ENCODE data around the gene KCTD21.

Gene KCTD21

GRCh38 chr11:78218707-78219492 lies 30.5 kb upstream of the KCTD21 start:
- peak; percentile 6 for DNase-seq (ENCODE audit: low spot score)

GRCh38 chr11:78217650-78218541 lies 29.5 kb upstream of the KCTD21 start:
- DNase-seq (ENCODE audit: low spot score): peak; percentile 5

- no peak for DNase-seq (ENCODE audit: low spot score)
Observed at GRCh38 chr11:78216571-78217287, 28.3 kb upstream of the KCTD21 start.

DNA sequence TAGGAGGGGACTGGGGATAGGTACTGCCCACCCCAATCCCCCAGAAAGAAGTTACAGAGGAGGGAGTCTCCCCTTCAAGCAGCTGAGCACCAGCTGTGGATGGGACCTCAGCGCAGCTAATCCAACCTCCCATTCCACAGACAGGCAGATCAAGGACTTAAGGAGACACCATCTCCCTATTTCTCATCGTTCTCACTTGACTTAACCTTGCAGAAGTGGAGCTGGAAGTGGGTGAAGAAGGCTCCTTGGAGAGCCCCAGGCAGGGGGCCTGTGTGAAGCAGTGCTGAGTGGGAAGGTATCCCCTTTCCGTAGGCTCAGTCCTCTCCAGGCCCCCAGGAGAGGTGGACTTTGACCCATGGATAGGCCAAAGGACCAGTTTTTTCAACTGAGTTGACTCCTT lies 27.6 kb upstream of the KCTD21 start:
- DNase-seq (ENCODE audit: low spot score): no peak

DNA sequence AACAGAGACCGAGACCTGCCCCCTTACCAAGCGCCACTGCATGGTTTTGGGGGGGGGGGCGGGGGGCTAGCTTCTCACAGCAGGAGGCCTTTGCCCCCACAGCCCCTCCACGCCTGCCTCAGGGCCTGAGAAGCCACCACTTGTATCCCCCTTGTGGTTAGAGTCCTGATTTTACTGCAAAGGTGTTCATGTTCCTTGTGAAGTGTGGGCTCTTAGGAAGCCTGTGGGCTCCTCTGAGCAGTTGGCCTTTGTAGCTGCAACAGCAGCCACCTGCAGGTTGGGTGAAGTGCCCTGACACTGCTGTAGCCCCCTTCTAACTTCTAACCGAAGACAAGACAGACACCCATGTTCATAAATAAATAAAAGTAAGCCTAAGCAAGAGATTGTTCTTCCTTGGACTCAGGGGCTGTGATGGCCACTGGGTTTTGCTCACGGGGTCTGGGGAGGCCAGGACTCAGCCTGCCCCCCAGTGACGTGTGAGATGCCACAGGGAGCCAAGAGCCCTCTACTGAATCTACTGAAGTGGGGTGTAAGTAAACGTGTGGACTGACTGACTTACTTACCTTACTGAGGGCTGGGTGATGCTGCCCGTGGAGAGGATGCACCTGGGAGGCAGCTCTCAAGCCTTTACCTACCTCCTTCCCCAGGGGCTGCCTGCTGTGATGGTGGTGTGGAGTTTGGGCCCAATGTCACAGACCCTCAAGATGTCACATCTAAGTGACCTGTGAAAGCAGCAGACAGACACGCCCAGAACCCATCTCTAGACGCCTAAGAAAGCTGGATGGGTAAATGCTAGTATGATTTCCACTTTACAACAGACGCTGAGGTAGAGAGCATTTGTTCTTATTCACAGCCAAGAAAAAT lies 26.1 kb upstream of the KCTD21 start:
- DNase-seq (ENCODE audit: low spot score): no peak

GRCh38 chr11:78213526-78214330 lies 25.3 kb upstream of the KCTD21 start:
- no peak for DNase-seq (ENCODE audit: low spot score)

DNA sequence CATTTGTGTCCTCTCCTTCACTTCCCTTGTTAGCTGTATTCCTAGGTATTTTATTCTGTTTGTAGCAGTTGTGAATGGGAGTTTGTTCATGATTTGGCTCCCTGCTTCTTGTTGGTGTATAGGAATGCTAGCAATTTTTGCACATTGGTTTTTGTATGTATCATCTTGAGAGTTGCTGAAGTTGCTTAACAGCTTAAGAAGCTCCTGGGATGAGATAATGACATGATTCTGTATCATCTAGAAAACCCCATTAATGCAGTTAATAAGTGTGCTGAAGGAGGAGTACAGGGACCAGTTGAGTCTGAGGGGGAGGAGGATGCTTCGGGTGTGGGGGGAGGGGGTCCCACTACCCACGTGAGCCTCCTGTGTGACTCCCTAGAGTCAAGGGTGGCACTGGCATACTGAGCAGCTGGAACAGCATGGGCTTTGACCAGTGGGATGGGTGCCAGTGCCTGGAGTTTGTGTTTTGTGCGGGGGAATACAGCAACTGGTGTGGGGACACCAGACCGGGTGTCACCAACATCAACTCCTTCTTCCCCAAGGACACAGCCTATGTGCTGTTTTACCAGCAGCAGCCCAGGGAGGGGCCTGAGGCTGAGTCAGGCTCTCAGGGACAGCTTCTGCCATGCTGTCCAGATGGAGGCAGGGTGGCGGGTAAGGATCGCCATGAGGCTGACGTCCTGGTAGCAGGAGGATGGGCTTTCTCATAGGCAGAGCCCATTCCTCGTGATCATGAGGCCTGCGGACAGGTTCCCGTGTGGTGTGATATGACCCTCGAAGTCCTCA lies 24.4 kb upstream of the KCTD21 start:
- no peak for DNase-seq (ENCODE audit: low spot score)

DNA sequence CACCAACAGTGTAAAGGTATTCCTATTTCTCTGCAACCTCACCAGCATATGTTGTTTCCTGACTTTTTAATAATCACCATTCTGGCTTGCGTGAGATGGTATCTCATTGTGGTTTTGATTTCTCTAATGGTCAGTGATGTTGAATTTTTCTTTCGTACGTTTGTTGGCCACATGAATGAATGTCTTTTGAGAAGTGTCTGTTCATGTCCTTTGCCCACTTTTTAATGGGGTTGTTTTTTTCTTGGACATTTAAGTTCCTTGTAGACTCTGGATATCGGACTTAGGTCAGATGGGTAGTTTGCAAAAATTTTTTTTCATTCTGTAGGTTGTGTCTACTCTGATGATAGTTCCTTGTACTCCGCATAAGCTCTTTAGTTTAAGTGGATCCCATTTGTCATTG lies 23.1 kb upstream of the KCTD21 start:
- DNase-seq (ENCODE audit: low spot score): no peak

GRCh38 chr11:78210000-78210608 lies 21.7 kb upstream of the KCTD21 start:
- DNase-seq (ENCODE audit: low spot score): no peak

DNA sequence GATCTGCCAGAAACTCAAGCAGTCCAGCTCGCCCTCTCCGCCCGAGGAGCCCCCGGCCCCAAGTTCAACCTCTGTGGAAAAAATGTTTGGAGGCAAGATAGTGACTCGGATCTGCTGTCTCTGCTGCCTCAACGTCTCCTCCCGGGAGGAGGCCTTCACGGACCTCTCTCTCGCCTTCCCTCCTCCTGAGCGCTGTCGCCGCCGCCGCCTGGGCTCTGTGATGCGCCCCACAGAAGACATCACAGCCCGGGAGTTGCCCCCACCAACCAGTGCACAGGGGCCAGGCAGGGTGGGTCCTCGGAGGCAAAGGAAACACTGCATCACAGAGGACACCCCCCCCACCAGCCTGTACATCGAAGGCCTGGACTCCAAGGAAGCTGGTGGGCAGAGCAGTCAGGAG lies 21.1 kb upstream of the KCTD21 start:
- no peak for DNase-seq (ENCODE audit: low spot score)

- DNase-seq (ENCODE audit: low spot score): no peak
Observed at GRCh38 chr11:78208257-78209165, 20.1 kb upstream of the KCTD21 start.

- no peak for DNase-seq (ENCODE audit: low spot score)
Observed at GRCh38 chr11:78207532-78208256, 19.3 kb upstream of the KCTD21 start.

- DNase-seq (ENCODE audit: low spot score): no peak
Observed at GRCh38 chr11:78205691-78206090, 17.3 kb upstream of the KCTD21 start.

DNA sequence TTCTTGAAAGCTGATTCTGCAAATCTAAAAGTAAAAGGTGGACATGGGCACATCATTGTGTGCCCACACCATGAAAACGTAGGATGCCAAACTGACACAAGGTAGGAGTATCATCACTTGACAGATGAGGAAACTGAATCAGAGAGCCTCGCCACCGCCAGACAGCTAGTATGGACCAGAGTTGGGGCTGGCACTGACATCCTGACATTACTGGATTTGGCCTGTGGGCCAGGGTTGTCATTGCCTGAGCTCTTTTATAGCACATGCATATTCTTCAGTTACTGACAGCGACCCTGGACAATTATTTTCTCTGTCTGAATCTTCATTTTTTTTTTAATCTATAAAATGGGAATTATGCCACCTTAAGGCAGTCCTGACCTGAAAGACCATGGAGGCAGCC lies 16.8 kb upstream of the KCTD21 start:
- no peak for DNase-seq (ENCODE audit: low spot score)

GRCh38 chr11:78203184-78203583 lies 14.8 kb upstream of the KCTD21 start:
- no peak for DNase-seq (ENCODE audit: low spot score)

DNA sequence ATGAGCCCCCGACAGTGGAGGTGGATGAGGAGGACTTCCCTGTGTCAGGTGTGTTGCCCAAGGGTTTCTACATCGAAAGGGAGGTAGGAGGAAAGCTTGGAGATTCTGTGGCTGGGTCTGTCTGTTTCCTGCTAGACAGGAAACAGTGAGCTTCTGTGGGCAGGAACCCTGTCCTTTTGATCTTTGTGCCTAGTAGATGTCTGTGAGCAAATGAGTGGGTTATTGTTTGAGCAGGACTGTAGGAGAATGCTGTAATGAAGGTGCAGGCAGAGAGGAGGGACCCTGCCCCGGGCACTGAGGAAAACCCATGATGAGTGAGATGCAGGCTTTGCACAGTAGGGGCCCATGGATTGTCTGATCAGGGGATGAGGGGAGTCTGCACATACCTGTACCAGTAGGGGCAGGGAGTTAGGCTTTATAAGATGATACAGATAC lies 14.3 kb upstream of the KCTD21 start:
- DNase-seq (ENCODE audit: low spot score): no peak

GRCh38 chr11:78201096-78201818 lies 12.8 kb upstream of the KCTD21 start:
- DNase-seq (ENCODE audit: low spot score): no peak

Data from D341Med (cell line).